IMR-90 (cell line): ENCODE data around the gene CHDH. TPM values are rescaled to one million over a fixed set of nuclear protein-coding genes. Genes with fewer than 3 reads are reported as not detected.

ENCODE experiments used
- ATAC-seq: fragments of 200-7000 bp; cut with Tn5 transposase; 2 replicates; pipeline ENCODE4 v1.9.1; 2020; ENCODE audit warnings: low read depth, mild to moderate bottlenecking, moderate library complexity
- BruUV-seq: library from RNA; stranded (reverse); fragments of 400-500 nt; replicated peaks from 2 replicates; lab custom pipeline; 2021; lab: Mats Ljungman, UMichigan
- CTCF ChIA-PET: fragments of 300-600 bp; formaldehyde crosslinking; extraction: SDS; loops from one replicate; lab custom pipeline; 2021; ENCODE audit warnings: antibody characterized with exemption; lab: Yijun Ruan, JAX
- POLR2A ChIA-PET: fragments of 300-600 bp; sonication (Branson Sonifier 250); formaldehyde crosslinking; loops from one replicate; lab custom pipeline; 2022; ENCODE audit warnings: antibody characterized with exemption; ENCODE audit not compliant: unreplicated experiment; lab: Charles Lee
- DNase-seq: peaks from one replicate; pipeline ENCODE4 v3.0.0; 2013
- H2AFZ ChIP-seq: replicated peaks from 2 replicates; pipeline ENCODE3; 2013; ENCODE audit warnings: low read length, mild to moderate bottlenecking; ENCODE audit not compliant: poor library complexity
- H2AK5ac ChIP-seq: 2 replicates; pipeline ENCODE4 v1.6.1; 2013; ENCODE audit warnings: low read depth, low read length, inconsistent platforms
- H2AK9ac ChIP-seq: replicated peaks from 2 replicates; pipeline ENCODE3; 2013; ENCODE audit warnings: mild to moderate bottlenecking, low read depth, low read length, moderate library complexity; ENCODE audit not compliant: poor library complexity
- H2BK120ac ChIP-seq: 2 replicates; pipeline ENCODE4 v1.6.1; 2013; ENCODE audit warnings: low read depth, low read length, inconsistent platforms
- H2BK15ac ChIP-seq: 3 replicates; pipeline ENCODE4 v1.6.1; 2013; ENCODE audit warnings: low read depth, low read length, inconsistent platforms
- H2BK20ac ChIP-seq: 2 replicates; pipeline ENCODE4 v1.6.1; 2013; ENCODE audit warnings: low read depth, mild to moderate bottlenecking, inconsistent platforms, low read length, moderate library complexity
- H2BK5ac ChIP-seq: 2 replicates; pipeline ENCODE4 v1.6.1; 2013; ENCODE audit warnings: mild to moderate bottlenecking, low read depth, low read length, inconsistent platforms; ENCODE audit not compliant: poor library complexity, severe bottlenecking
- H3K14ac ChIP-seq: replicated peaks from 2 replicates; pipeline ENCODE4 v1.6.1; 2013; ENCODE audit warnings: low read depth, low read length, inconsistent platforms
- H3K18ac ChIP-seq: 2 replicates; pipeline ENCODE4 v1.6.1; 2013; ENCODE audit warnings: low read depth, low read length, control low read depth
- H3K23ac ChIP-seq: 2 replicates; pipeline ENCODE4 v1.6.1; 2013; ENCODE audit warnings: low read depth, low read length, inconsistent platforms
- H3K27ac ChIP-seq: 2 replicates; pipeline ENCODE4 v1.5.1; 2013; ENCODE audit warnings: mild to moderate bottlenecking, control low read depth, low read length; ENCODE audit not compliant: insufficient read depth
- H3K27me3 ChIP-seq: 2 replicates; pipeline ENCODE4 v1.6.1; 2013; ENCODE audit warnings: low read length; ENCODE audit not compliant: control insufficient read depth, insufficient read depth
- H3K36me3 ChIP-seq: 2 replicates; pipeline ENCODE4 v1.6.1; 2013; ENCODE audit warnings: low read length, mixed read lengths; ENCODE audit not compliant: control insufficient read depth, insufficient read depth
- H3K4ac ChIP-seq: 2 replicates; pipeline ENCODE4 v1.6.1; 2013; ENCODE audit warnings: low read depth, low read length, inconsistent platforms
- H3K4me1 ChIP-seq: 2 replicates; pipeline ENCODE4 v1.6.1; 2013; ENCODE audit warnings: low read length, mixed read lengths; ENCODE audit not compliant: control insufficient read depth, insufficient read depth
- H3K4me2 ChIP-seq: 2 replicates; pipeline ENCODE4 v1.6.1; 2013; ENCODE audit warnings: low read depth, mild to moderate bottlenecking, control low read depth, low read length, moderate library complexity
- H3K4me3 ChIP-seq: 2 replicates; pipeline ENCODE4 v1.5.1; 2013; ENCODE audit warnings: low read depth, mild to moderate bottlenecking, control low read depth, low read length, moderate library complexity; ENCODE audit not compliant: insufficient read depth
- H3K56ac ChIP-seq: 2 replicates; pipeline ENCODE4 v1.6.1; 2013; ENCODE audit warnings: low read length, inconsistent platforms; ENCODE audit not compliant: insufficient read depth; ENCODE audit errors: extremely low read depth
- H3K79me1 ChIP-seq, 2 experiments: 2 replicates each; pipeline ENCODE4 v1.6.1; 2013; ENCODE audit warnings: low read length in 2 of 2, inconsistent platforms in 1 of 2, low read depth in 1 of 2
- H3K9ac ChIP-seq: 2 replicates; pipeline ENCODE4 v1.6.1; 2013; ENCODE audit warnings: low read depth, low read length, control low read depth
- H3K9me1 ChIP-seq: 2 replicates; pipeline ENCODE4 v1.6.1; 2013; ENCODE audit warnings: low read length, inconsistent platforms; ENCODE audit not compliant: insufficient read depth
- H3K9me3 ChIP-seq: 2 replicates; pipeline ENCODE4 v1.6.1; 2013; ENCODE audit warnings: low read length; ENCODE audit not compliant: control insufficient read depth, insufficient read depth
- H4K20me1 ChIP-seq: 2 replicates; pipeline ENCODE4 v1.6.1; 2013; ENCODE audit warnings: low read length, inconsistent platforms; ENCODE audit not compliant: insufficient read depth
- H4K5ac ChIP-seq: 2 replicates; pipeline ENCODE4 v1.6.1; 2013; ENCODE audit warnings: mild to moderate bottlenecking, low read depth, low read length, control low read depth
- H4K8ac ChIP-seq, 2 experiments: 2 replicates each; pipeline ENCODE4 v1.6.1; 2013; ENCODE audit warnings: low read depth in 2 of 2, low read length in 2 of 2, control low read depth in 1 of 2, inconsistent platforms in 1 of 2
- H4K91ac ChIP-seq: 2 replicates; pipeline ENCODE4 v1.6.1; 2013; ENCODE audit warnings: low read depth, low read length, inconsistent platforms; ENCODE audit not compliant: insufficient read depth
- BHLHE40 ChIP-seq: fragments of 150-350 bp; IDR thresholded peaks from 2 replicates; pipeline ENCODE4 v1.6.1; 2016; ENCODE audit warnings: mild to moderate bottlenecking, low read depth, low read length
- CHD1 ChIP-seq: IDR thresholded peaks from 2 replicates; pipeline ENCODE4 v1.6.1; 2012; ENCODE audit warnings: low read depth, low read length, improper control_type of control experiment
- ELK1 ChIP-seq: fragments of 150-350 bp; IDR thresholded peaks from 2 replicates; pipeline ENCODE4 v1.6.1; 2016; ENCODE audit warnings: low read depth, mild to moderate bottlenecking, low read length, moderate library complexity, borderline replicate concordance
- FOS ChIP-seq: fragments of 150-350 bp; IDR thresholded peaks from 2 replicates; pipeline ENCODE4 v1.6.1; 2016; ENCODE audit warnings: low read depth, low read length
- MAFK ChIP-seq: IDR thresholded peaks from 2 replicates; pipeline ENCODE4 v1.6.1; 2012; ENCODE audit warnings: low read depth, low read length, improper control_type of control experiment
- MAZ ChIP-seq: IDR thresholded peaks from 2 replicates; pipeline ENCODE4 v1.6.1; 2012; ENCODE audit warnings: low read depth, mild to moderate bottlenecking, low read length, improper control_type of control experiment, moderate library complexity, borderline replicate concordance
- MXI1 ChIP-seq: IDR thresholded peaks from 2 replicates; pipeline ENCODE4 v1.6.1; 2012; ENCODE audit warnings: low read depth, mild to moderate bottlenecking, low read length, moderate library complexity, borderline replicate concordance
- POLR2A ChIP-seq: IDR thresholded peaks from 2 replicates; pipeline ENCODE4 v1.6.1; 2012; ENCODE audit warnings: mild to moderate bottlenecking, low read depth, low read length
- RAD21 ChIP-seq: IDR thresholded peaks from 2 replicates; pipeline ENCODE4 v1.6.1; 2012; ENCODE audit warnings: low read length, improper control_type of control experiment
- RCOR1 ChIP-seq: IDR thresholded peaks from 2 replicates; pipeline ENCODE4 v1.6.1; 2012; ENCODE audit warnings: mild to moderate bottlenecking, low read length, improper control_type of control experiment; ENCODE audit not compliant: insufficient replicate concordance
- RFX5 ChIP-seq: IDR thresholded peaks from 2 replicates; pipeline ENCODE4 v1.8.0; 2012; ENCODE audit warnings: low read depth, mild to moderate bottlenecking, low read length, moderate library complexity
- USF2 ChIP-seq: fragments of 150-350 bp; IDR thresholded peaks from 2 replicates; pipeline ENCODE4 v1.6.1; 2017; ENCODE audit warnings: mild to moderate bottlenecking, antibody characterized with exemption, low read length, low read depth
- WGBS, 2 experiments: methylation state at CpG; one replicate each; pipeline versions ENCODE4 v1.1.5 to v1.1.7; 2013; ENCODE audit warnings: missing lambda C conversion rate in 2 of 2; ENCODE audit not compliant: insufficient read length in 1 of 2; ENCODE audit errors: extremely low coverage in 2 of 2; 5-methylcytosine and 5-hydroxymethylcytosine counted together
- dilution Hi-C: fragments of 300-500 bp; cut with HindIII; formaldehyde crosslinking; loops from one replicate; pipeline ENCODE4 v1.14.3; 2018; ENCODE audit warnings: low sequenced_read_pairs; ENCODE audit not compliant: unreplicated experiment
- in situ Hi-C: fragments of 300-500 bp; cut with MboI; formaldehyde crosslinking; loops from 3 replicates; pipeline ENCODE4 v1.14.3; 2019; ENCODE audit warnings: low sequenced_read_pairs, inconsistent platforms, mixed read lengths
- intact Hi-C: fragments of 100-400 bp; cut with micrococcal nuclease; formaldehyde crosslinking; loops from 2 replicates; pipeline ENCODE4 v1.10.0; 2022
- polyA plus RNA-seq, 3 experiments: library from polyadenylated mRNA; depleted of rRNA; stranded (reverse); fragments of >200 nt; gene quantifications; 2 replicates each; pipeline ENCODE4 v1.2.3, GENCODE V29; 2012; ENCODE audit warnings: low replicate concordance in 1 of 3
- total RNA-seq: library from RNA; depleted of rRNA; stranded (reverse); fragments of >200 nt; gene quantifications from 2 replicates; pipeline ENCODE4 v1.2.3, GENCODE V29; 2012

The CHDH gene
- total and polyA plus RNA-seq, 2 of the 4 experiments (the other 2 are of a cell fraction), result under 0.01 to 0.19 TPM

GRCh38 chr3:53891497-53892285 is 45.5 kb upstream of the CHDH start, which contains the start of gene SELENOK (continued):
- peak; percentile 83; the same call in 1 of the 2 replicates for TF ChIP-seq MAZ

- peak overlapping the region; percentile 71; the same call in 1 of the 2 replicates for H3K56ac ChIP-seq
- POLR2A ChIA-PET, result interaction anchor here (1.4 kb wide), 1 partner anchor 9 kb away, joined by 4 read pairs; the partner anchor contains the start of gene ACTR8
- no peak overlapping the region for H4K5ac ChIP-seq
- H2AK5ac ChIP-seq, result peak overlapping the region; percentile 35; the same call in 1 of the 2 replicates
- peak overlapping the region; percentile 43 for H3K4ac ChIP-seq
- peak overlapping the region; percentile 84 for H3K23ac ChIP-seq
- peak overlapping the region; percentile 6 for H2BK5ac ChIP-seq
- H4K8ac ChIP-seq, result peak overlapping the region; percentile 7 to 52; a peak in 2 of 4 replicates
- H2BK15ac ChIP-seq, result no peak overlapping the region
- no peak overlapping the region for H2BK120ac ChIP-seq
- peak overlapping the region; percentile 67 for H3K27ac ChIP-seq
- H3K18ac ChIP-seq, result no peak overlapping the region
- intact Hi-C loops, result loop anchor here (1.0 kb wide), 1 partner anchor 9 kb away; the partner anchor contains the start of gene ACTR8
- peak overlapping the region; percentile 83 for H3K9ac ChIP-seq
- ATAC-seq, result no peak
- in situ Hi-C loops, result loop anchor here (25.0 kb wide), 1 partner anchor 604 kb away; no protein-coding TSS in a partner anchor
- H3K9me3 ChIP-seq, result no peaks in the 10 kb centered on the region
- peak overlapping the region; percentile 26; the same call in 1 of the 2 replicates for H4K91ac ChIP-seq
- H3K4me3 ChIP-seq, result peak overlapping the region; percentile 80
- peak overlapping the region; percentile 85 for H3K4me2 ChIP-seq
- H3K36me3 ChIP-seq, result peaks cover 4% of the 10 kb centered on the region
- H3K4me1 ChIP-seq, result peaks cover 2% of the 10 kb centered on the region; the same call in 1 of the 2 replicates
- no peaks in the 10 kb centered on the region for H3K9me1 ChIP-seq
- CTCF ChIA-PET, result interaction anchor here (1.0 kb wide), 1 partner anchor 48 kb away, joined by 3 read pairs; no protein-coding TSS in a partner anchor
- no peaks in the 10 kb centered on the region for H4K20me1 ChIP-seq
- H3K14ac ChIP-seq, result 0 out of 2 replicates have a peak overlapping the region, but pooled peaks have one; percentile 11
- WGBS, 2 experiments, result 15% methylated on average over 4 of the region's 21 CpGs; no CpG with 5 or more reads in 1 of the 2 experiments
- H3K27me3 ChIP-seq, result no peaks in the 10 kb centered on the region
- peak overlapping the region; percentile 92 for H2AK9ac ChIP-seq
- H2AFZ ChIP-seq, result peak overlapping the region; percentile 94
- DNase-seq, result peak; percentile 42
- H2BK20ac ChIP-seq, result no peak overlapping the region
- dilution Hi-C loops, result no loop called here
- H3K79me1 ChIP-seq, result peaks cover 6 to 33% of the 10 kb centered on the region in 2 experiments; a peak in 3 of 4 replicates
- TSS peak; percentile 80 for BruUV-seq
- TF ChIP-seq MAZ (no peak), POLR2A (no peak), MAFK (no peak), RCOR1 (no peak), CHD1 (no peak), ELK1 (no peak), FOS (no peak), BHLHE40 (no peak), RFX5 (no peak), USF2 (no peak), MXI1 (no peak), RAD21 (no peak)
Measured at GRCh38 chr3:53890726-53891475, 44.7 kb upstream of the CHDH start.
